Fibroblast of gingiva (primary cell): Measurements from ENCODE around the gene C2CD4D.

Experiments used
- DNase-seq: peaks from one replicate; pipeline ENCODE4 v3.0.0-alpha.2; 2011; ENCODE audit warnings: low read depth

The C2CD4D gene

DNA sequence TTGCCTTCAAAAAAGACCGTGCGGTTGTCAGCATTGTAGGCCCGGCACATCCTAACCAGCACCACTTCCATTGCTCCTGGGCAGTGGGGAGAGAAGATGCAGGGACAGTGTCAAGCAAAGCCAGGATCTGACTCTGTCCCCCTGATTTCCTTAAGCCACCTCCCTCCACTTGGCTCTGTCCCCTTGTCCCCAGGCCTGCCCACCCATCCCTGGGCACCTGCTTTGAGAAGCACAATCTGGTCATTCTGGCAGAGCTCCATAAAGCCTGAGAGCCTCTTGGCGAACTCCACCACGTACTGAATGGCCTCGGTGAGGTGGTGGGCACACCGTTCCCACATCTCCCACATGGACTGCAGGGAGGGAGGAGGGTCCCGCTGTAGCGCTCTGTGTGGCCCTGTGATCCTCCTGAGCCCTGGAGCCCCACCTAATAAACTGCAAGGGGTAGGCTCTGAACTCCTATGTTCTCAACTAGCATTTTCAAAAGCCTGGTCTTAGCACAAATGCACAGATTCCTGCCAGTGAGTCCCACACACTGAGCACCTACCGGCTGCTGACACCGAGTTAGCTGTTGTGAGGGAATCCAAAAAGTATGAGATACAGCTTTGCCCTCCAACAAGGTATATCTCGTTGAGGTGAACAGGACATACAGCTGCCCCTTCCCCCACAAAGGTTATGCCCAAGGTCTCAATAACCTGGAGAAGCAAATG lies 26.2 kb downstream of the C2CD4D start:
- DNase-seq: no peak

DNA sequence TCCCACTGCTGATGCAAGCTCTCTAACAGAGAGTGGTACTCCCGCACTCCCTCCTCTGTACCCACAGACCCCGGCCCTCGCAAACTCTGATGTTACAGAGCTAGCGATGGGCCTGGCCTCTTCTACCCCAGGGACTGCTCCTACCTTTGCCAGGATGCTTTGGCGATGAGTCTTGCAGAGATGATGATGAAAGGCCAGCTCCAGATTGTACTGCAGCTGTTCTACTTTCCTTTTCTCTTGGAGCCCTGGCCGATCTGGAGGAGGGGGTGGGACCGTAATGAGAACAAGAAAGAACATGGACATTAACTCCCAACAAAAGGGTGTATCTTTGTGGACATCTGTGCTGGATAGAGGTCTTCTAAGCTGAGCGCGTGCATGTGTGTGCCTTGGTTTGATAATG lies 28.4 kb downstream of the C2CD4D start:
- no peak for DNase-seq

DNA sequence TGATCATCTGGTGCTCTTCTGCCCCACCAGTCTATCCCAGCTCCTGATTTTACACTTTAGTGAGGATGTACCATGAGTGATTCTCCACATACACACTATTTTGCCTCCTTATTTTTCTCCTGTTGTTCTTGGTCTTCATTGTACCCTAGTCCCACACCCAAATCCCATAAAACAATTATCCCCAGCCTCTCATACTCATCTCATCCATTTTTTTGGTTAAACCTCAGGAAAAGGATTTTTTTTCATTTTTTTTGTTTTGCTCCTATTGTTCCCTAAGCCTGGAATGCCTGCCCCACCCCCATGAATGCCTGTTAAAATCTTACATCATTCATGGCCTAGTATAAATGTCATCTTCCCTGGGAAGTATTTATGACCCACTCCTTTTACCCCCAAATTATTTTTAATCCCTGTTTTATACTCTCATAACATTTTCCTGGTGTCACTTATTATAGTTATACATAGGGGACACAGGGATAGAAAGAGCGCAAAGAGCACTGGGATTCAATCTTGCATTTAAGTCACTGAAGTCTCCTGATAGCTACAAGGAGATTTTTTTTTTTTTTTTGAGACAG lies 29.5 kb downstream of the C2CD4D start:
- no peak for DNase-seq

DNA sequence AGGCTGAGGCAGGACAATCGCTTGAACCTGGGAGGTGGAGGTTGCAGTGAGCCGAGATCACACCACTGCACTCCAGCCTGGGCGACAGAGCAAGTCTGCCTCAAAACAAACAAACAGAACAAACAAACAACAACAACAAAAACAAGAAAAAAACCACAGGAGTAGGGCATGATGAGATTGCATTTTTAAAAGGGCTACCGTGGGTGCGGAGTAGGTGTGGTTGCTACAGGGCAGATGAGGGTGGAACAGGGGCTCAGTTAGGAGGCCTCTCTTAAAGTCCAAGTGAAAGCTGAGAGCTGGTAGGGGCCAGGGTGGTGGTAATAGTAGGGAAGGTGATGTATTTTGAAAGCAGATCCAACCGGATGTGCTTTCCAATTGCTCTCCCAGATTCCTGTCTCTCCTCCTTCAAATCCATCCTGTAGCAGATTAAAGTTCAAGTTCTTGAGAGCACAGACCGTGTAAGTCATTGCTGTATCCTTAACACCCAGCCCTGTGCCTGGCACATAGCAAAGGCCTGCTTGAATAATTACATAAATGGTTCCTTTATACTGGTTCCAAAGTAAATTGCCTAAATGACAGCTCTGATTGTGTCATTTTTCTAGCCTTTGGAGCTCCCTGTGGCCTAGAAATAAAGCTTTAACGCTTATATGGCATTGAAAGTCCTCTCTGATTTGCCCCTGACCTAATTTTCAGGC lies 30.2 kb downstream of the C2CD4D start:
- no peak for DNase-seq

DNA sequence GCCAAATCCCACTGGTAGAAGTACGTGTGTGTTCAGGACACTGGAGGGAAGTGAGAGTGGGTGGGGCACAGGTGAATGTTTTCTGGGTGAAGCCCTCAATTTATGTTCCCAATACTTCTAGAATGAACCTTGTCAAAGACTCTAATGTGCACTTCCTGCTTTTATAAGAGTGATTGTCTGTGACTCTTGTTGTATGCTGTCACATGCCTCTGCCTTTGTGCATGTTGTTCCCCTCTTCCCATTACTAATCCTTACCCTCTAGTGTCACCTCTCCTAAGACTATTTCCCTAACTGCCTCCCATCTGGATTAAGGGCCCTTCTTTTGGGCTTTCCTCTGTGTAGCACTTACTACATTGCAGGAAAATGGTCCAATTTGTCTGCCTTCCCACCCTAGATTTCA lies 31.9 kb downstream of the C2CD4D start:
- no peak for DNase-seq

DNA sequence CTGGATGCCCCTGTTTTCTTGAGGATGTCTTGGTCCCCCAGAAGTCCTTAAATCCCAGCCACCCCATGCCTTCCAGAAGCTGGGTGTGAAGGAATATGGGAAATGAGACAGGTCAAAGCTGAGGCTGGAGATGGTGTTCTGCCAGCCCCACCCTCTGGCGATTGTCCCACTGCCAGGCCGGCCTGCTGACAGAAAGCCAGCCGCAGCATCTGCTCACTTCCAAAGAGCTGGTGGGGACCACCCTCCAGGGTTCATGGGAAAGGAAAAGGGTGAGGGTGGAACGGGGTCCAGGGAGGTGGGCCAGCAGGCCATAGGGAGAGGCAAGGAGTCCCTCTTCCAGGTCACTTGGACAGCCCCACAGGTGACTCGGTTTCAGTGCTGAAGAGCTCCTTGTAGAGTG lies 32.5 kb downstream of the C2CD4D start:
- DNase-seq: no peak

DNA sequence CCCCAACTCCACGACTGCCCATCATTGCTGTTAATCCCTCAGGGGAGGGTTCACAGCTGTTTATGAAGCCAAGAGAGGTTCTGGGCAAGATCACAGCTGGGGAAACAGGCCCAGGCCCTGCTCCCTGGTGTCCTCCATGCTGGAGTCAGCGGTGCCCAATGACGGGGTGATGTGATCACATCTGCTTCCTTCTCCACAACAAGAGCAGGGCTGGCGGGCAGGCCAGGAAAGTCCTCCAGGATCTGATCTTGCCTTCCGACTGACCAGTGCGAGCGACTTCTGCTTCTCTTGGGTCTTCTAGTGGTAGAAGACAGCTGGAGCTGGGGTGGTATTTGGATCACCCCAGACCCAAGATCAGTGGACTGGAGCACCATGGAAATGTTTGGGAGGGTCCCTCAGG lies 33.5 kb downstream of the C2CD4D start:
- no peak for DNase-seq

DNA sequence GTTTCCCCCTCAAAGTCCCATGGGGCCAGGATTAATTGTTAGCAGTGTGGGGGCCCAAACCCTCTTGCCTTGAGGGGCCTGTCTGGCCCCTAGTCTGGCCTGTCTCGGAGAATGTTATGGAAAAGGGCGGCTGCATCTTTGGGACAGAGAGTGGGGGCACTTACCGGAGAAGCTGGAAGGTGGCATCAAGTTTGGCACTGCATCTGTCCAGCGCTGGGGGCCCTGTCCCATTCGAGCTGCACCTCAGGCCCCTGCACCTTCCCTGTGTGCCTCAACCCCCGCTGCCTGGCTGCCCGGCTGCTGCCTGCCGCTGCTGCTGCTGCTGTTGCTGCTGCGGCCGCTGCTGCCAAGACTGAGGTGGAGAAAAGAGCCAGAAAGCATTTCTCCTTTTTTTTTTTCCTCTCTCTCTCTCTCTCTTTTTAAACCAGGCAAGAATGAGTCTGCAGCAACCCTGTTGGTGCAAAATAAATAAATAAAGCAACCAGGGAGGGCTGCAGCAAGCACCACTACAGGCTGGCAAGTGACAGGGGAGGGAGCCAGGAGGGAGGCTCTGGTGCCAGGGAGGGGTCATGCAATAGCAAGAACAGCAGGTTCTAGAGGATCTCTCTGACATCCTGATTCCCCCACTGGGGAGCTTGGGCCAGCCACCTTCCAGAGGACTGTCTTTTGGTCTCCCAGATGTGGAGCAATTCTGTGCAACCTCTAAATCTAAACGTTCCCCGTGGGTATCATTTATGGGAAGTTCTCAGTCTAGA lies 34.4 kb downstream of the C2CD4D start, which contains the start of gene LINGO4:
Gene LINGO4, minus strand, starts transcription at position 354 of the 755 bp plus-strand sequence. CDS start 2,715 bp downstream, outside the sequence.
- no peak for DNase-seq

DNA sequence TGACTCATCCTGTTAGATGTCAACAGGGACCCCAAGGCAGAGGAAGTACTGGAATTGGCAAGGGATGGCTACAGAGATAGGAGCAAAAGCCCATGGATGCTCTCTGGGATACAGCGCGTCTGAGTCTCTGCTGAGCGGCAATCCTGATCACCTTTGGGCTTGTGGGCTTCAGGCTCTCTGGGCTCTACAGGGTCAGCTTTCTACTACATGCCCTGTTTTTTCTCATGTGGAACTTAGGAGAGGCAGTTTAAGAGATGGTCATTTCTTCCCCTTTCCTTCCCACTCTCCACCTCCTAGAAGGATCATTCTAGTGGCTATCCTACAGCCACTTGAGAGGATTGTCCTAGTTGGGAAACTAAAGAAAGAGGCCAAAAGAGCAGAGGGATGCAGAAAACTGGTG lies 35.7 kb downstream of the C2CD4D start:
- DNase-seq: no peak

DNA sequence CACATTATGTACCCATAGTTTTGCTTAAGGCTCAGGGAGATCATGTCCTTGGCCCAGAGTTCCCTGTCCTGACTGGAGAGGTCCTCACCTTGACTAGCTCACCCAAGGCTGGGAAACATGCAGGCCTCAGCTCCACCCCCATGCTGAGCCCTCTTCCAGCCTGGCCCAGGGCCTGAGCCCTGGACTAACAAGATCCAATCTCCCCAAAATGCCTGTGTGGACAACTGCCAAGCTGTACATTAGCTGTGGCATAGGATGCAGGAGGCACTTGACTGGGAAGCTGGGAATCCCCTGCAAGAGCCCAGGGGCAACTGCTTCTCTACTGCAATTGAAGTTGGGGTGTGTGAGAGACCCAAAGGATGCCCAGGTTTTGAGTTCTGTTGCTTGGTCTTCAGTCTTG lies 36.5 kb downstream of the C2CD4D start:
- no peak for DNase-seq

DNA sequence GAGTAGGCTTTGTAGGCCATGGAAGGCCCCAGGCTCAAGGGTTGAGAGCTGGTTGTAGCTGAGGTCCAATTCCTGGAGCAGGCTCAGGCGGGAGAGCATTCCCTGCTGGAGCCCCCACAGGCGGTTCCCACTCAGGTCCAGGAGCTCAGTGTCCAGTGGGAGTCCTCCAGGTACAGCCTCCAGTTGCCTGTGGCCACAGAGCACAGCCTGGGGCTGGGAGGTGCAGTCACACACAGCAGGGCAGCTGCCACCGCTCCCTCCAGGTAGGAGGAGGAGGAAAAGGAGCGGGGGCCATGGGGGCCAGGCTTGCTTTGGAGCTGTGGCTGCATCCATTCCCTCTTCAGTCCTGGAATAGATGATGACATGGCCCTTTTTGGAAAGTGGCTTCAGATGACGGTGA lies 37.2 kb downstream of the C2CD4D start:
- no peak for DNase-seq

DNA sequence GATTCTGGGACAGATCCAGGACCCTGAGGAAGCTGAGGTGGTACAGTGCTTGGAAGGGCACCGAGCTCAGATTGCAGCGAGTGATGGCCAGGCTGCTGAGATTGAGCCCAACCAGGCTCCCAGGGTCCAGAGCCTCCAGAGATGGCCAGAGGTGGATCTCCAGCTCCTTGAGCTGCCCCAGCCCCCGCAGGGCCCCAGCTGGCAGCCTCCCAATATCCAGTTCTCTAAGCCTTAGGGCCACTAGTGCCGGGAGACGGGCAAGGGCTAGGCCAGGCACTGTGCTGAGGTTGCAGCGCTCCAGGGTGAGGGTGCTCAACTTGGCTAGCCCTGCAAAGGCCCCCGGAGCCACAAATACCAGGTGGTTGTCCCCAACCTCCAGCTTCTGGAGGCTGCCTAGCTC lies 37.8 kb downstream of the C2CD4D start:
- DNase-seq: no peak

DNA sequence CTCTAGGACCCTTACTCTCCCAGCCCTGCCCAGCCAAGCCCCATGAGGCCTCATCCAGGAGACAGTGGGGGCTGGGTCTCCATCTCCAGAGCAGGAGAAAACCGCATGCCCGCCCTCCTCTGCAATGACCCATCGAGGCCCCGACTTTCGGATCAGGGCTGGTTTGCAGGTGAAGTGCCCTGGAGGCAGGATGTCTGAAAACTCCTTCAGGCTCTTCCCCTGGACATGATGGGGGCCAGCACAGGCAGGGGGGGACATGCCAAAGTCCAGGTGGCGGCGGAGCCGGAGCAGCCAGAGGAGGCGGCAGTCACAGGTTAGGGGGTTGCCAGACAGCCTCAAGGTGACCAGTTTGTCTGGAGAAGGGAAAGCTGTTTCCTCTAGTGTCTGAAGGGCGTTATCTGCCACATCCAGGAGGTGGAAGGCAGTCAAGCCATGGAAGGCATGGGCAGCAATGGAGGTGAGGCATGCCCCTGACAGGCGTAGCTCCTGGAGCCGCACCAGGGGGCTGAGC lies 38.3 kb downstream of the C2CD4D start:
- DNase-seq: no peak

DNA sequence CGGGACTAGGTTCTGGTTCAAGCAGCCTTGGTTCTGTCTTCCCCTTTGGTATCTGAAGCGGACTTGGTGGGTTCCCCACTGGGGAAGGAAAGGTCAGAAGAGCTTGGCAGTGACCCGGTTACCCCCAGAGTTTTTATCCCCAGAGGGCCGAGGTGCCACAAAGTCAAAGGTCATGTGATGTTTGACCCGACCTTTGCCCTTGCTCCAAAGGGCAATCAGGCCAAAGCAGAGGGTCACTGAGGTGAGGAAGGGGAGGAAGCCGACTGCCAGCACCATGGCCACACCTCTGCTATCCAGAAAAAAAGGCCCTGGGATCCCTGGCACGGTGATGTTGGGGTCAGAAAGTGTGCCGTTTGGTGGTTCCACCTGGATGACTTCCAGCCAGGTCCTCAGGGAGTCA lies 38.8 kb downstream of the C2CD4D start:
- no peak for DNase-seq

DNA sequence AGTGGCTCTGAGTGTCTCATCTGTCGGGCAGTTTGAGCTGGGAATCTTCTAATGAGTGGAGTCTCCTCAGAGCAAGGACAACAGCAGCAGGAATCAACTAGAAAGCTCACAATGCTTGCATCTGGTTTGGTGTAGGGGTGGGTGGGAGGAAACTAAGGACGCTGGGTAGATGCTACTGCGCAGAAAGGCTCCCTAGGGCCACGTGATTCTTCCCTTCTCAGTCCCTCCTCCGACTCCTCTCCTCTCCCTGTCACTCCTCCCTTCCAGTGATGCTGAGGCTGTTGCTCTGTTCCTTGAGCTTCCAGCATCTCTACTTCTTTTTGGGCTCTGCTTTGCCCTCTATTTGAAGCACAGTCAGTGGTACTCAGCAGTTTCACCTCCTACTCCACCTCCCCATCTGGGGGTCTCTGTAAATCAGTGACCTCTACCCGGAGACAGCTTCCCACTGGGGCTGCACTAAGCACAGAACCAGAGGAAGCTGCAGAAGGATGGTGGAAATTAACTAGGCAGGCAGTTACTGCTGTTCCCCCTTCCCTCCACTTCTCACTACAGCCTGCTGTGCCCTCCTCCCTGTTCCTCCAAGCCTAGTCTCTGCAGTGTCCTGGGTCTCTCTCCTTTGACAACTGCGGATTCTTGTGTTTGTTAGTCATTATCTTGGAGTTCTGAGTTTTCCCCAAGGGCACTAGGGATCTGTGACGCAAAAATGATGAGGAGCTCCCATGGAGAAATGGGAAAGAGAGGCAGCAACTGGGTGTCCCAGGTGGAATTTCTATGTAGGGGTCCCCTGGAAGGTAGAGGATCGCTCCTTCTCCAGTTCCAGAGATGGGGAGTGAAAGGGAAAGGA lies 40.2 kb downstream of the C2CD4D start:
- no peak for DNase-seq

DNA sequence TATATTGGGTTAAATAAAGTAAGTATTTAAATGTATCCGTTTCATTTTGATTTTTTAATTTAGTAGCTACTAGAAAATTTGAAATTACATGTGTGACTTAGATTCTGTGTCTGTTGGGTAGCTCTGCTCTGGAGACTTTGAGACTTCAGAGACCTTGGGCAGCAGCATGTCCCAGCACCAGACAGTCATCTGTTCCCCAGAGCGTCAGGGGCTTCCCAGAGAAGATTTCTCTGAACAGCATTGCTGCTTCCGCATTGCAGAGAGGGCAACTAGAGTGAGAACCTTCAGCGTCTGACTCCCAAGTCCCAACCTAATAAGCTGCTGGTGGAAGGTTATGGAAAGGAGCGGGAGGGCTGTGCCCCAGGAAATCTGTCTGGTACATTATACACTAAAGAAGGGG lies 41.0 kb downstream of the C2CD4D start:
- no peak for DNase-seq

DNA sequence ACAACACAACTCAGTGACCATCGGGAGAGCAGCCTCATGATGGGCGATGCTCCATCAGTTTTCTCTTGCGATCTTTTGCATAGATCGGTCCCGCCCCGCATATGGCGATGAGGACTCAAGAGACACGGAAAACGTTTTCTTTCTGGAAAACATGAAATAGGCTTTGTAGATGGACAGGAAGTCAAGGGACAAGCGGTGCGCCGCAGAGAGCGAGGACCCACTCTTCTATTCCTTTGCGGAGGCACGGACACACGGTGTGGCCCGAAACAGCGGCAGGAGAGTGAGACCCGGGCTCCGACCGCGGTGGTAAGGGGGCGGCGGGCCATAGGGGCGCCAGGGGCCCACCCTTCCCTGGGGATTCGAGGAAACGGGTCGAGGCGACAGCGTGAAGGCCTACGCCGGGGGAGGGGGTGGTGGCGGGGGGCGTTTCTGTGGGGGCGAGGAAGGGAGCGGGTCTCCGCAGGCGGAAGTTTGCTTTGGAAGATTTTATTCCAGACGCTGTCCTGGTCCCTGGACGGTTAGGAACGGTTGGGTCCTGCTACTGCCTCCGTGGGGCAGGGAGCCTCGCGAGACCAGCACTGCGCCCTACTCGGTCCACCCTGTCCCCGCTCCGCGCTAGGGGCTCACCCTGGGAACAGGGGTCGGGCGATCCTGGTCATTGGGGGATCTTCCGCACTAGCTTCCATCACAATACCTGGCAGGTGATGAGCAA lies 48.5 kb downstream of the C2CD4D start:
- DNase-seq: no peak

DNA sequence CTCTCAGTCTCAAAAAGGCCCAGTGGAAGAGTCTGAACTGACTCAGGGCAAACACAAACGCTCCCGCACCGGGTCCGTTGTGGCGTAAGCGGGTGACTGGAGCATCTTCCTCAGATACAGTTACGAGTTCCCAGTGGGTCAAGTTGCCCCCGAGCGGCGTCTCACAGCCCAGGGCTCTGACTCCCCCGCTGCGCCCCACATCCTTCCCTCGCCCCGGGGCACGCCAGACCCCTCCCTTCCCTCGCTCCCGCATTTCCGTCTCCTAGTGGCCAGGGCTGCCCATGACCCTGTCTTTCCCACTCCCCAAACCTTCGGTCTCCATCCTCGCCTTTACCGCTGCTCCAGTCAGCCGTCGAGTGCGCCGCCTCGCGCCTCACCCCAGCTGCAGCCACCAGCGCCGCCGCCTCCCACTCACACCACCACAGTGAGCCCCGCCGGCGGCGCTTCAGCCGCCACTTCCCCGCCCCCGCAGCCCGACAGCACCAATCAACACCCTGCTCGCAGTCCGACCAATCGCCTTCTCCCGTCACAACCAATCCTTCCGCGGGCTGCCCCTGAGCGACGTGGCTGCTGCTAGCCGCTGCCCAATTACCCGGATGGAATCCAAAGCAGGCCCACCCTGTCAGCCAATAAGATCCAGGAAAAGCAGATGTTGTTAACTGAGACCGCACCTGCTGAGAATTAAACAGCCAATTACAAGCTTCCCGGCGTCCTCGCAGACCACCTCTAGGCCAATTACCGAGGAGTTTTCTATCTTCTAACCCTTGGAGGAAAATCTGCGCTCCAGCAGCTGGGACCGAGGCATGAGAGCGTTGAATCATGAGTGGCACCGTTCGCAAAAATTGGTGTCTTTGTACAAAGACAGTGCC lies 49.3 kb downstream of the C2CD4D start, which contains the start of gene TDRKH:
Gene TDRKH, minus strand, starts transcription at position 430 of the 869 bp plus-strand sequence. CDS start 7,478 bp downstream, outside the sequence.
- peak; percentile 100 for DNase-seq
